Stomach (tissue), 4 donors: ENCODE measurements around the gene IVL.

Experiments used
- POLR2AphosphoS5 ChIP-seq, 3 donors: sonication (generic); formaldehyde crosslinking; IDR thresholded peaks; one replicate each; pipeline ENCODE4 v1.6.1; 2016; ENCODE audit warnings: antibody characterized with exemption in 3 of 3
- TF ChIP-seq, protein P1 (sequence below), 7 experiments: fragments of 450-650 bp in 4 of 7; fragments of 200-600 bp in 3 of 7; sonication (generic) in 3 of 7; IDR thresholded peaks; one replicate each; pipeline ENCODE4 v1.5.1; 2016 to 2019; ENCODE audit warnings: antibody characterized with exemption in 7 of 7, control low read depth in 2 of 7, mild to moderate bottlenecking in 1 of 7

DNA sequence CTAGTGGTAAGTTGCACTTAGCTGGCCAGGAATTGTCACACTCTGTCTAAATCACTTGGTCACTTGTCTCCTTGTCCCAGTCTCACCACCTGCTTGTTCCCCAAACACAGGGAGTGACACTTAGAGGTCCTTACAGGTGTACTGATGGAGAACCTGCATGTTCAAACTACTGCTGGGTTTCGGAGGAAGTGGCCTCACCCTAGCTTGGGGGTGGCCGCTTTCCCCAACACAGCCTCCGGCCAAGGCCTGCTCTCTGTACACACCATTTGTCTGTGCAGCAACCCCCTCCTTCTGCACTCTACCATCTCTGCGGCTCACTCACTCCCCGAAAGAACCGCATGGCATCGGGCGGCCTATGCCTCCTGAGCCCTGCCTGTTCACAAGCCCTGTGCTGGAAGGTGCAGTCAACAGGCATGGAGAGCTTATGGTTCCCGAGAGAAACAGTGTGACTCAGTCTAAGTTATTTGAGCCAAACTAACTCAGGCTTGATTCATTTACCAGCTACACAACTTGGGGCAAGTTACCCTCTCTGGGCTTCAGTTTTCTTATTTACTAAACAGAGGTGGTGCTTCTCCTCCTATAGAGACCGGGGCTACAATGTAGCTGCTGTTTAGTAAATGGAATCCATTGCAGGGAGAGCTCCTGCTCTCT lies 51.6 kb downstream of the IVL start:
- TF ChIP-seq, protein P1, sequence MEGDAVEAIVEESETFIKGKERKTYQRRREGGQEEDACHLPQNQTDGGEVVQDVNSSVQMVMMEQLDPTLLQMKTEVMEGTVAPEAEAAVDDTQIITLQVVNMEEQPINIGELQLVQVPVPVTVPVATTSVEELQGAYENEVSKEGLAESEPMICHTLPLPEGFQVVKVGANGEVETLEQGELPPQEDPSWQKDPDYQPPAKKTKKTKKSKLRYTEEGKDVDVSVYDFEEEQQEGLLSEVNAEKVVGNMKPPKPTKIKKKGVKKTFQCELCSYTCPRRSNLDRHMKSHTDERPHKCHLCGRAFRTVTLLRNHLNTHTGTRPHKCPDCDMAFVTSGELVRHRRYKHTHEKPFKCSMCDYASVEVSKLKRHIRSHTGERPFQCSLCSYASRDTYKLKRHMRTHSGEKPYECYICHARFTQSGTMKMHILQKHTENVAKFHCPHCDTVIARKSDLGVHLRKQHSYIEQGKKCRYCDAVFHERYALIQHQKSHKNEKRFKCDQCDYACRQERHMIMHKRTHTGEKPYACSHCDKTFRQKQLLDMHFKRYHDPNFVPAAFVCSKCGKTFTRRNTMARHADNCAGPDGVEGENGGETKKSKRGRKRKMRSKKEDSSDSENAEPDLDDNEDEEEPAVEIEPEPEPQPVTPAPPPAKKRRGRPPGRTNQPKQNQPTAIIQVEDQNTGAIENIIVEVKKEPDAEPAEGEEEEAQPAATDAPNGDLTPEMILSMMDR (IDR thresholded peaks at IDR 0.05) = no peak
- TF ChIP-seq POLR2AphosphoS5 (IDR thresholded peaks at IDR 0.05) = no peak
